T-helper 1 cell treated with Interleukin-12 subunit alpha and Interleukin-12 subunit beta and Interleukin-4 antibody, amounts not matched to agents 30 μg/mL and 1 μg/mL, for 36 hours (primary cell): ENCODE data around the gene CCR3.

Source experiments
- H3K27ac Mint-ChIP-seq: one replicate; pipeline ENCODE4 v1.8.0; 2021; ENCODE audit warnings: mild to moderate bottlenecking, mixed read lengths
- H3K27me3 Mint-ChIP-seq: one replicate; pipeline ENCODE4 v1.8.0; 2021; ENCODE audit warnings: low read depth, mixed read lengths
- H3K36me3 Mint-ChIP-seq: one replicate; pipeline ENCODE4 v1.8.0; 2021; ENCODE audit warnings: low read depth, mixed read lengths
- H3K4me1 Mint-ChIP-seq: one replicate; pipeline ENCODE4 v1.8.0; 2021; ENCODE audit warnings: low read depth, mixed read lengths
- H3K4me3 Mint-ChIP-seq: one replicate; pipeline ENCODE4 v1.8.0; 2021; ENCODE audit warnings: mild to moderate bottlenecking, moderate library complexity, mixed read lengths
- H3K9me3 Mint-ChIP-seq: one replicate; pipeline ENCODE4 v1.8.0; 2021; ENCODE audit warnings: mixed read lengths

Gene CCR3

DNA sequence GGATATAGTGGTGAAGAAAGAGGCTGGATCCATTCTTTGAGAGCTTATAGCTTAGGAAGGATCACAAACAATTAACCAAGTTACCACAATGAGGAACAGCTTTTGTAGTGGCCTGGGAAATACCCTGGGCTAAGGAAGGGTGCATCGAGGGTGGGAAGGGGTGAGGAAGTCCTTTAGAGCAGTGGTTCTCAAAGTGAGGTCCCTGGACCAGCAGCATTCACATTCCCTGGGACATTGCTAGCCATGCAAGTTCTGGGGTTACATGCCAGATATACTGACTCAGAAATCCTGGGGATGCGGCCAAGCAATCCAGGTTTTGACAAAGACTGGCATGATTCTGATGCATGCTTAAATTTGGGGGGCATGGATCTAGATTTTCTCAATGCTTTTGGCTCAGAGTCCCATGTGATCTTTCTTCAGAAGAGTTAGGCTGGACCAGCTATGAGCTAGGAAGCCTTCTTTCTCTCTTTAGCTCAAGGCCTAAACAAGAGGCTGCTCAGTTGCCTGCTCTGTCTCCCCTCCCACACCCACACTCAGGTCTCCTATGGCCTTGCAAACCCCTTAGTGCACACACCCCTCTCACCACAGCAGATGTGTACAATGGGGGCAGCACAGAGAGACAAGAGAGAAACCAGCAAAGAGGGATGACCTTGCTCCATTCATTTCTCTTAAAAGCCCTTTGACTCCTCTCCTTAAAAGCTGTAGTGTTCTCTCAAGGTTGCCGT, 32.4 kb upstream of the CCR3 start:
- Mint-ChIP-seq H3K9me3 (no peaks in the 10 kb centered on the region), H3K4me1 (peaks cover 43% of the 10 kb centered on the region), H3K4me3 (no peak overlapping the region), H3K27me3 (no peaks in the 10 kb centered on the region), H3K36me3 (peaks cover 20% of the 10 kb centered on the region), H3K27ac (peak overlapping the region; percentile 45)

- H3K27me3 Mint-ChIP-seq = no peaks in the 10 kb centered on the region
- no peaks in the 10 kb centered on the region for H3K9me3 Mint-ChIP-seq
- H3K27ac Mint-ChIP-seq = no peak overlapping the region
- no peak overlapping the region for H3K4me3 Mint-ChIP-seq
- H3K36me3 Mint-ChIP-seq = peaks cover 8% of the 10 kb centered on the region
- H3K4me1 Mint-ChIP-seq = peaks cover 36% of the 10 kb centered on the region
Observed at GRCh38 chr3:46212101-46212500, 30.2 kb upstream of the CCR3 start.

GRCh38 chr3:46213201-46213600, 29.1 kb upstream of the CCR3 start:
- H3K36me3 Mint-ChIP-seq = peaks cover 9% of the 10 kb centered on the region
- H3K4me3 Mint-ChIP-seq = no peak overlapping the region
- H3K4me1 Mint-ChIP-seq = peaks cover 38% of the 10 kb centered on the region
- H3K27me3 Mint-ChIP-seq = peaks cover 7% of the 10 kb centered on the region
- no peak overlapping the region for H3K27ac Mint-ChIP-seq
- peaks cover 7% of the 10 kb centered on the region for H3K9me3 Mint-ChIP-seq

GRCh38 chr3:46214751-46215352, 27.4 kb upstream of the CCR3 start:
- Mint-ChIP-seq H3K36me3 (peaks cover 14% of the 10 kb centered on the region), H3K4me1 (peaks cover 29% of the 10 kb centered on the region), H3K9me3 (peaks cover 19% of the 10 kb centered on the region), H3K27ac (no peak overlapping the region), H3K27me3 (peaks cover 10% of the 10 kb centered on the region), H3K4me3 (peak overlapping the region; percentile 19)

DNA sequence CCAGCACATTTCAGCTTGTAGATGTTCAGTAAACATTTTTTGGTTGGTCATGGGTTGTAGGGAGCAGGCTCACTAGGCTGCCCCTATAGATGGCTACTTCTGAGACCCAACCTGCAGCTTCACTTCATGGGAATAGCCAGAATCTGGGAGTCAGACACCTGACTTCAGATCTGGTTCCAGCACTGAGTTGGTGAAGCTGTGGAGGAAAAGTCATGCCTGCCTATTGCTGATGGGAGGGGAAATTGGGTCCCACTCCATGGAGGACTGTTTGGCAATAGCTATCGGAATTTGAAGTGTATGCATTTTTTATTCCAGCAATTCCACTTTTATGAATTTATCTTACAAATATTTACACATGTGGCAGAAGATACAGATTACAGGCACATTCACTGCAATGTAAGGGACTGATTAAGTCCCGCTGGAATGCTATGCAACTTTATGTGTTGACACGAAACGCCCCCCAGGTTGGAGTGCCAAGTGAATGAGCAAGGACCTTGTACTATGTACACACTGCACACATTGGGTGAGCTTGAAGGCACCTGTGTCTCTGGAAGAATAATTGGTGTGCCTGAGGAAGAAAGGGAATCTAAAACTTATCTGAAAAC, 26.3 kb upstream of the CCR3 start:
- no peak overlapping the region for H3K27ac Mint-ChIP-seq
- peaks cover 14% of the 10 kb centered on the region for H3K36me3 Mint-ChIP-seq
- H3K27me3 Mint-ChIP-seq = peaks cover 13% of the 10 kb centered on the region
- H3K4me1 Mint-ChIP-seq = peaks cover 22% of the 10 kb centered on the region
- no peak overlapping the region for H3K4me3 Mint-ChIP-seq
- H3K9me3 Mint-ChIP-seq = peaks cover 21% of the 10 kb centered on the region

DNA sequence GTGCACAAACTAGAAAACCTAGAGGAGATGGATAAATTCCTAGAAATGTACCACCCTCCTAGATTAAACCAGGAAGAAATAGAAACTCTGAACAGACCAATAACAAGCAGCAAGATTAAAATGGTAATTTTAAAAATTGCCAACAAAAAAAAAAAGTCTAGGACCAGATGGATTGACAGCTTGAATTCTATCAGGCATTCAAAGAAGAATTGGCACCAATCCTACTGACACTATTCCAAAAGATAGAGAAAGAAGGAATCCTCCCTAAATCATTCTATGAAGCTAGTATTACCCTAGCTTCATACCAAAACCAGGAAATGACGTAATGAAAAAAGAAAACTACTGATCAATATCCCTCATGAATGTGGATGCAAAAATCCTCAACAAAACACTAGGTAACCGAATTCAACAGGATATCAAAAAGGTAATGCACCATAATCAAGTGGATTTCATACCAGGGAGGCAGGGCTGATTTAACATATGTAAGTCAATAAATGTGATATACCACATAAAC, 24.0 kb upstream of the CCR3 start:
- Mint-ChIP-seq H3K9me3 (peaks cover 21% of the 10 kb centered on the region), H3K27me3 (peaks cover 13% of the 10 kb centered on the region), H3K4me1 (peaks cover 33% of the 10 kb centered on the region), H3K27ac (no peak overlapping the region), H3K4me3 (no peak overlapping the region), H3K36me3 (peaks cover 14% of the 10 kb centered on the region)

GRCh38 chr3:46221391-46221790, 20.9 kb upstream of the CCR3 start:
- no peak overlapping the region for H3K4me3 Mint-ChIP-seq
- no peak overlapping the region for H3K27ac Mint-ChIP-seq
- H3K27me3 Mint-ChIP-seq = peaks cover 30% of the 10 kb centered on the region
- peaks cover 17% of the 10 kb centered on the region for H3K36me3 Mint-ChIP-seq
- peaks cover 24% of the 10 kb centered on the region for H3K9me3 Mint-ChIP-seq
- H3K4me1 Mint-ChIP-seq = peaks cover 34% of the 10 kb centered on the region

GRCh38 chr3:46221938-46222337, 20.3 kb upstream of the CCR3 start:
- peak overlapping the region; percentile 2 for H3K27ac Mint-ChIP-seq
- H3K36me3 Mint-ChIP-seq = peaks cover 17% of the 10 kb centered on the region
- peaks cover 33% of the 10 kb centered on the region for H3K4me1 Mint-ChIP-seq
- H3K27me3 Mint-ChIP-seq = peaks cover 35% of the 10 kb centered on the region
- peaks cover 27% of the 10 kb centered on the region for H3K9me3 Mint-ChIP-seq
- no peak overlapping the region for H3K4me3 Mint-ChIP-seq

DNA sequence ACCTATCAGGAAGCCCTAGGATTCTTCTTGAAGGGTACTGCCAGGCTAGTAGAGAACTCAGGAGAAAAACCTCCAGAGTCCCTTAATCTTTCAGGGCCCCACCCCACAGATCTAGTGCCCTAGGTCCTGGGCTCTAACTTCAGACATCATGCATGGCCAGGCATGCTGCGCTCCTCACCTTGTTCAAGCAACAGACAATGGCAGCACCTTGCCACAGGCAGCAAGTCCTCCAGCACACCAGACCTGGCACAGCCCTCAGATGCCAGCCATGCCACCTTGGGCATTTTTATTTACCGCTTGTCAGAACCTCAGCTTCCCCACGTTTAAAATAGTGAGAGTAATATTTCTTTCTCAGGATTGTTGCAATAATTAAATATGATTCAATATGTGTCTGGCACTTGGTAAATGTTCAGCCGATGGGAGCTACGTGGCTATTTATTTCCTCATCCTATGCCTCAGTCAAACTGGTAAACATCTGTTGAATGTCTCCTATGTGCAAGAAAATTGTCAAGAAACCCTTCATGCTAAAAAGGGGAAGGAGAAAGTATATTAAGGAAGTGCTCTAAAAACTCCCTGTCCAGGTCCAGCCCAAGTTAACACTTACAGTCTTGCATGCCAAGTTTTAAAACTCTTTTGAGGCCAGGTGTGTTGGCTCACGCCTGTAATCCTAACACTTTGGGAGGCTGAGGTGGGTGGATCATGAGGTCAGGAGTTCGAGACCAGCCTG, 19.7 kb upstream of the CCR3 start:
- Mint-ChIP-seq H3K36me3 (peaks cover 15% of the 10 kb centered on the region), H3K9me3 (peaks cover 26% of the 10 kb centered on the region), H3K4me3 (no peak overlapping the region), H3K27me3 (peaks cover 40% of the 10 kb centered on the region), H3K27ac (no peak overlapping the region), H3K4me1 (peaks cover 27% of the 10 kb centered on the region)

- Mint-ChIP-seq H3K9me3 (peaks cover 6% of the 10 kb centered on the region), H3K27ac (no peak overlapping the region), H3K4me1 (peaks cover 19% of the 10 kb centered on the region), H3K4me3 (no peak overlapping the region), H3K27me3 (peaks cover 64% of the 10 kb centered on the region), H3K36me3 (peaks cover 8% of the 10 kb centered on the region)
Observed at GRCh38 chr3:46228260-46229242, 13.7 kb upstream of the CCR3 start.

- peaks cover 4% of the 10 kb centered on the region for H3K9me3 Mint-ChIP-seq
- H3K27me3 Mint-ChIP-seq = peaks cover 63% of the 10 kb centered on the region
- no peak overlapping the region for H3K4me3 Mint-ChIP-seq
- no peak overlapping the region for H3K27ac Mint-ChIP-seq
- peaks cover 6% of the 10 kb centered on the region for H3K36me3 Mint-ChIP-seq
- peaks cover 22% of the 10 kb centered on the region for H3K4me1 Mint-ChIP-seq
Observed at GRCh38 chr3:46231323-46231722, 10.9 kb upstream of the CCR3 start.

- Mint-ChIP-seq H3K4me1 (peaks cover 21% of the 10 kb centered on the region), H3K27ac (no peak overlapping the region), H3K27me3 (peaks cover 62% of the 10 kb centered on the region), H3K4me3 (no peak overlapping the region), H3K9me3 (no peaks in the 10 kb centered on the region), H3K36me3 (peaks cover 3% of the 10 kb centered on the region)
Observed at GRCh38 chr3:46233194-46233593, 9.1 kb upstream of the CCR3 start.

DNA sequence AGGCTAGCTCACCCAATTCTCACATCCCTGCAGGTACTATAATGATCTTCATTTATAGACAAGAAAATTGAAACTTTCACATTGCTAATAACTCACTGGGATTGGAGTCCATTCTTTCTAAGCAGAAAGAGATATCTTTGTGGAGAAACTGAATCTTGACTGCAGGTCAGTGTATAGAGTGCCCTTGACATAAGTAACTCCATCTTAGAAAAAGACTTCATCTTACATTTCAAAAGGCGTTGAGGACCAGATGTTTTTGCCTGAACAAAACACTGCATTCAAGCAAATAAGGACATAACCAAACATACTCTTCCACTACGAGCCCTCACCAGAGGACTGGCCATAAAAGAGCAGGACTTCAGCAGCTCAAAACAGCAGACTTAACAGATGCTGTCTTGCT, 6.8 kb upstream of the CCR3 start:
- H3K36me3 Mint-ChIP-seq = no peaks in the 10 kb centered on the region
- H3K27ac Mint-ChIP-seq = no peak overlapping the region
- H3K4me3 Mint-ChIP-seq = no peak overlapping the region
- no peaks in the 10 kb centered on the region for H3K9me3 Mint-ChIP-seq
- peaks cover 64% of the 10 kb centered on the region for H3K27me3 Mint-ChIP-seq
- H3K4me1 Mint-ChIP-seq = peaks cover 10% of the 10 kb centered on the region
